GM10248 (cell line): ENCODE results near the gene MED26.

Source experiments
- CTCF ChIA-PET: fragments of 300-600 bp; sonication (Branson Sonifier 250); formaldehyde crosslinking; extraction: SDS; loops from one replicate; lab custom pipeline; 2021; ENCODE audit warnings: antibody characterized with exemption; lab: Yijun Ruan, JAX
- POLR2A ChIA-PET: fragments of 350-650 bp; sonication (Branson Sonifier 250); formaldehyde crosslinking; extraction: SDS; loops from one replicate; lab custom pipeline; 2020; ENCODE audit warnings: antibody characterized with exemption; lab: Yijun Ruan, JAX
- DNase-seq: peaks from one replicate; pipeline ENCODE4 v3.0.0; 2012; ENCODE audit errors: extremely low spot score
- CTCF ChIP-seq: IDR thresholded peaks from 2 replicates; pipeline ENCODE4 v1.5.1; 2012; ENCODE audit warnings: mild to moderate bottlenecking, low read depth; ENCODE audit errors: extremely low read depth, missing control alignments, control extremely low read depth

MED26 gene

DNA sequence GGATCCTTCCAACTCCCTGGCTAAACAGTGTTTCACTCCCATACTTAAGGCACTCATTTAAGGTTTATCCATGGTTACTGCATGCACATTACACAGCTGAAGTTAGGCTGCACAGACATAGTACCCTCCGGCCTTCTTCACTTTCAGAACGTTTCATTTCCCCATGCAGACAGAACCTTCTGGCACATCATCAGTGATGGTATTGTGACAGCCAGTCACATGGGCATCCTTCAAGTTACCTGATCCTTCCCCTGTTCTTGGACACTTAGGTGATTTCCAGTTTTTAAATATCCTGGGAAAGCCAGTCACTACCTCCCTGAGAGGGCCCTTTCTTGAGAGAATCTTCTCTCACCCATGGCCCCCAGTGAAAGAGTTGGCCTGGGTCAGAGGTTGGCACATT lies 22.8 kb upstream of the MED26 start:
- TF ChIP-seq CTCF = no peak
- ChIA-PET POLR2A (no interaction called here), CTCF (no interaction called here)
- DNase-seq = no peak

- no peak for DNase-seq
- CTCF ChIA-PET = interaction anchor here (0.9 kb wide), 1 partner anchor 22 kb away, joined by 3 read pairs; no protein-coding TSS in a partner anchor
- POLR2A ChIA-PET = no interaction called here
- TF ChIP-seq CTCF = no peak
Measured at GRCh38 chr19:16649734-16650133, 21.7 kb upstream of the MED26 start.

- TF ChIP-seq CTCF = no peak
- ChIA-PET POLR2A (no interaction called here), CTCF (interaction anchor here (1.5 to 1.6 kb wide), 2 partner anchors 9 to 15 kb away, joined by 3 to 4 read pairs; partner anchors contain the start of gene SMIM7)
- DNase-seq = no peak
Measured at GRCh38 chr19:16645140-16645539, 17.1 kb upstream of the MED26 start.

DNA sequence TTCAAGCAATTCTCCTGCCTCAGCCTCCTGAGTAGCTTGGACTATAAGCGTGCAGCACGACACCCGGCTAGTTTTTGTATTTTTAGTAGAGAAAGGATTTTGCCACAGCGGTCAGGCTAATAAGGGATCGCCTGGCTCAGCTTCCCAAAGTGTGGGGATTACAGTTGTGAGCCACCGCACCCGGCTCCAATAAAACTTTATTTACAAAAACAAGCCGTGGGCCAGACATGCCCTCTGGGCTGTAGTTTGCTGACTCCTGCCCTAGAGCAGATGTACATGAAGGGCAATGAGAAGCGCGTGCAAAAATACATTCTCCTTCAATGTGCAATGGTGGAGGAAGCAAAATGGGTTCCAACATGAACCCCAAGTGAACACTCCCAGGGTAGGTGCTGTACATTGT lies 13.7 kb upstream of the MED26 start:
- TF ChIP-seq CTCF = no peak
- POLR2A ChIA-PET = no interaction called here
- no peak for DNase-seq
- CTCF ChIA-PET = no interaction called here

DNA sequence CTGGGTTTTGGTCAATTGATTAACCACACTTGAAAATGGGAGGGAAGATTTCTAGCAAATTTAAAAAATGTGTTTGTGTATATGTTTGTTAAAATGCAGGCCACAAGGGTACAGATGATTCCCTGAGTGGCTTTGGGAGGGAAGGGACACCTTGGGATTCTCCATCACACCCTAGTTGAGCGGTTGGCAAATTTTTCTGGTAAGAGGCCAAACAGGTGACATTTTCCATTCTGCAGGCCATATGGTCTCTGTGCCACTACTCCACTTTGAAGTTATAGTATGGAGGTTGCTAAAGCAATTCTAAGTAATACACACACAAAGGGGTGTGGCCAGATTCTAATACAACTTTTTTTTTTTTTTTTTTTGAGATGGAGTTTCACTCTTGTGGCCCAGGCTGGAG lies 12.9 kb upstream of the MED26 start:
- POLR2A ChIA-PET = no interaction called here
- CTCF ChIA-PET = no interaction called here
- no peak for TF ChIP-seq CTCF
- DNase-seq = no peak

- CTCF ChIA-PET = interaction anchor here (1.4 to 1.7 kb wide), 2 partner anchors 12 to 18 kb away, joined by 3 to 4 read pairs; no protein-coding TSS in a partner anchor
- TF ChIP-seq CTCF = no peak
- POLR2A ChIA-PET = no interaction called here
- DNase-seq = no peak
Measured at GRCh38 chr19:16638666-16639065, 10.7 kb upstream of the MED26 start.
